ENCODE measurements around the gene GALNT17.

DNA sequence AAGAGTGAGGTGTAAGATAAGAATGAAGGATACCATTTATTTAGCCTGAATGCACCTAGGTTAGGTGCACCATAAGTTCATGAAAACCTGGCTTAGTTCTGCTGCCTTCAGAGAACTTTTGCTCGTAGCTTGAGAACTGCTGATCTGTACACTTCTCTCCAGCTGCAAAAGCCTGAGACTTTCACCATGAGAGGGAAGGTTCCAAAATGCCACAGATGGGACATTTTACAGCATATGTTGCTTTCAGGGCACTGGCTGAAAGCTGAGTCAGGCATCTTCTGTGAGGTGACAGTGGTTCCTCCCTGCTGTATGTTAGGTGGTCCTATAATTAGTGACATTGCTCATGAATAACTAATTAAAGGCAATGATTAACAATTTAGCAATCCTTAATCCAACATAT is 298.3 kb downstream of the GALNT17 start:
- TF ChIP-seq ZBTB7A (IDR thresholded peaks at IDR 0.05; ENCODE audit: low read depth) (no peak), RAD21 (IDR thresholded peaks at IDR 0.05; ENCODE audit: low read depth) (no peak), EP300 (IDR thresholded peaks at IDR 0.05; ENCODE audit: borderline replicate concordance) (no peak), EGR1 (IDR thresholded peaks at IDR 0.05) (no peak), CEBPB (IDR thresholded peaks at IDR 0.05) (no peak), YY1 (IDR thresholded peaks at IDR 0.05; ENCODE audit: low read depth) (no peak), TAF1 (IDR thresholded peaks at IDR 0.05; ENCODE audit: low read depth) (no peak), TCF12 (IDR thresholded peaks at IDR 0.05; ENCODE audit: low read depth) (no peak)
- TF ChIP-seq, protein P1, sequence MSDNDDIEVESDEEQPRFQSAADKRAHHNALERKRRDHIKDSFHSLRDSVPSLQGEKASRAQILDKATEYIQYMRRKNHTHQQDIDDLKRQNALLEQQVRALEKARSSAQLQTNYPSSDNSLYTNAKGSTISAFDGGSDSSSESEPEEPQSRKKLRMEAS (IDR thresholded peaks at IDR 0.05), result no peak
- TF ChIP-seq, protein P2, sequence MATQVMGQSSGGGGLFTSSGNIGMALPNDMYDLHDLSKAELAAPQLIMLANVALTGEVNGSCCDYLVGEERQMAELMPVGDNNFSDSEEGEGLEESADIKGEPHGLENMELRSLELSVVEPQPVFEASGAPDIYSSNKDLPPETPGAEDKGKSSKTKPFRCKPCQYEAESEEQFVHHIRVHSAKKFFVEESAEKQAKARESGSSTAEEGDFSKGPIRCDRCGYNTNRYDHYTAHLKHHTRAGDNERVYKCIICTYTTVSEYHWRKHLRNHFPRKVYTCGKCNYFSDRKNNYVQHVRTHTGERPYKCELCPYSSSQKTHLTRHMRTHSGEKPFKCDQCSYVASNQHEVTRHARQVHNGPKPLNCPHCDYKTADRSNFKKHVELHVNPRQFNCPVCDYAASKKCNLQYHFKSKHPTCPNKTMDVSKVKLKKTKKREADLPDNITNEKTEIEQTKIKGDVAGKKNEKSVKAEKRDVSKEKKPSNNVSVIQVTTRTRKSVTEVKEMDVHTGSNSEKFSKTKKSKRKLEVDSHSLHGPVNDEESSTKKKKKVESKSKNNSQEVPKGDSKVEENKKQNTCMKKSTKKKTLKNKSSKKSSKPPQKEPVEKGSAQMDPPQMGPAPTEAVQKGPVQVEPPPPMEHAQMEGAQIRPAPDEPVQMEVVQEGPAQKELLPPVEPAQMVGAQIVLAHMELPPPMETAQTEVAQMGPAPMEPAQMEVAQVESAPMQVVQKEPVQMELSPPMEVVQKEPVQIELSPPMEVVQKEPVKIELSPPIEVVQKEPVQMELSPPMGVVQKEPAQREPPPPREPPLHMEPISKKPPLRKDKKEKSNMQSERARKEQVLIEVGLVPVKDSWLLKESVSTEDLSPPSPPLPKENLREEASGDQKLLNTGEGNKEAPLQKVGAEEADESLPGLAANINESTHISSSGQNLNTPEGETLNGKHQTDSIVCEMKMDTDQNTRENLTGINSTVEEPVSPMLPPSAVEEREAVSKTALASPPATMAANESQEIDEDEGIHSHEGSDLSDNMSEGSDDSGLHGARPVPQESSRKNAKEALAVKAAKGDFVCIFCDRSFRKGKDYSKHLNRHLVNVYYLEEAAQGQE (IDR thresholded peaks at IDR 0.05; ENCODE audit: low read depth), result no peak
